GM12878 (cell line): ENCODE measurements around the gene APH1B. TPM values are rescaled to one million over a fixed set of nuclear protein-coding genes. Genes with fewer than 3 reads are reported as not detected.

Experiments used
- ATAC-seq: fragments of 200-7000 bp; cut with Tn5 transposase; 3 replicates; pipeline ENCODE4 v1.9.1; 2020; ENCODE audit warnings: mild to moderate bottlenecking, moderate library complexity
- BruUV-seq: library from RNA; stranded (reverse); fragments of 400-500 nt; replicated peaks from 2 replicates; lab custom pipeline; 2021; lab: Mats Ljungman, UMichigan
- CTCF ChIA-PET: fragments of 300-600 bp; sonication (Branson Sonifier 250); formaldehyde crosslinking; extraction: SDS; loops from one replicate; lab custom pipeline; 2021; ENCODE audit warnings: inconsistent platforms; lab: Yijun Ruan, JAX
- POLR2A ChIA-PET: fragments of 350-600 bp; formaldehyde crosslinking; extraction: SDS; loops from one replicate; lab custom pipeline; 2021; ENCODE audit warnings: inconsistent platforms; lab: Charles Lee
- RAD21 ChIA-PET: fragments of 300-600 bp; sonication (Branson Sonifier 250); formaldehyde crosslinking; loops from one replicate; lab custom pipeline; 2023; ENCODE audit warnings: antibody characterized with exemption; ENCODE audit not compliant: unreplicated experiment; lab: Charles Lee
- SMC1A ChIA-PET: fragments of 300-600 bp; sonication (Branson Sonifier 250); formaldehyde crosslinking; loops from one replicate; lab custom pipeline; 2023; ENCODE audit not compliant: unreplicated experiment, uncharacterized antibody; lab: Charles Lee
- DNase-seq: peaks from one replicate; pipeline ENCODE4 v3.0.0-alpha.2; 2011; ENCODE audit warnings: low read depth, low spot score
- FAIRE-seq: peaks from 3 replicates; lab custom pipeline; 2011; peaks lifted over from hg19 to GRCh38; lab: Jason Lieb, UNC
- H2AFZ ChIP-seq: 2 replicates; pipeline ENCODE4 v1.6.0; 2011; ENCODE audit warnings: low read depth, low read length, control low read depth; ENCODE audit not compliant: control insufficient read depth
- H3K27ac ChIP-seq: 2 replicates; pipeline ENCODE4 v1.5.1; 2011; ENCODE audit warnings: control low read depth; ENCODE audit not compliant: control insufficient read depth, insufficient read depth
- H3K27me3 ChIP-seq, 2 experiments: replicated peaks in 1 of 2; 2 replicates each; pipeline versions ENCODE4 v1.6.0 to v1.6.1; 2011; ENCODE audit warnings: low read length in 1 of 2; ENCODE audit not compliant: control insufficient read depth in 2 of 2, insufficient read depth in 2 of 2
- H3K36me3 ChIP-seq, 2 experiments: 2 replicates each; pipeline ENCODE4 v1.5.1; 2011; ENCODE audit warnings: low read length in 1 of 2; ENCODE audit not compliant: control insufficient read depth in 2 of 2, insufficient read depth in 2 of 2
- H3K4me1 ChIP-seq: 2 replicates; pipeline ENCODE4 v1.6.1; 2011; ENCODE audit warnings: mild to moderate bottlenecking, low read length, moderate library complexity, mixed read lengths; ENCODE audit not compliant: control insufficient read depth, insufficient read depth
- H3K4me2 ChIP-seq: 2 replicates; pipeline ENCODE4 v1.6.0; 2011; ENCODE audit warnings: control low read depth; ENCODE audit not compliant: control insufficient read depth, insufficient read depth
- H3K4me3 ChIP-seq: fragments of 200-600 bp; sonication (generic); 2 replicates; pipeline ENCODE4 v1.5.1; 2016
- H3K79me2 ChIP-seq: 2 replicates; pipeline ENCODE4 v1.6.0; 2011; ENCODE audit warnings: low read length; ENCODE audit not compliant: control insufficient read depth, insufficient read depth
- H3K9ac ChIP-seq: 2 replicates; pipeline ENCODE4 v1.8.0; 2011; ENCODE audit warnings: low read length, control low read depth, mixed read lengths; ENCODE audit not compliant: control insufficient read depth, insufficient read depth
- H3K9me3 ChIP-seq: replicated peaks from 3 replicates; pipeline ENCODE4 v1.5.1; 2011; ENCODE audit warnings: mild to moderate bottlenecking, low read length; ENCODE audit not compliant: control insufficient read depth, insufficient read depth
- H4K20me1 ChIP-seq: 2 replicates; pipeline ENCODE4 v1.6.0; 2011; ENCODE audit not compliant: control insufficient read depth, insufficient read depth
- FOS ChIP-seq: IDR thresholded peaks from 3 replicates; pipeline ENCODE4 v1.6.1; 2011; ENCODE audit warnings: borderline replicate concordance; ENCODE audit not compliant: insufficient read length; ENCODE audit errors: extremely low read depth
- FOXK2 ChIP-seq: fragments of 450-650 bp; IDR thresholded peaks from 2 replicates; pipeline ENCODE4 v1.6.1; 2017; ENCODE audit warnings: mild to moderate bottlenecking, moderate library complexity
- MYC ChIP-seq: IDR thresholded peaks from 2 replicates; pipeline ENCODE4 v1.6.1; 2011; ENCODE audit warnings: mild to moderate bottlenecking, low read length, moderate library complexity, inconsistent platforms; ENCODE audit not compliant: insufficient read depth, insufficient replicate concordance, insufficient read length, severe bottlenecking
- RCOR1 ChIP-seq: conservative IDR thresholded peaks from 2 replicates; pipeline ENCODE4 v1.6.1; 2012; ENCODE audit warnings: low read depth, low read length, improper control_type of control experiment
- SIN3A ChIP-seq: IDR thresholded peaks from 2 replicates; pipeline ENCODE4 v1.6.1; 2012; ENCODE audit warnings: low read depth, low read length, improper control_type of control experiment
- SMARCA5 ChIP-seq: fragments of 450-650 bp; IDR thresholded peaks from 2 replicates; pipeline ENCODE4 v1.6.1; 2017; ENCODE audit warnings: mild to moderate bottlenecking
- ZBED1 ChIP-seq: IDR thresholded peaks from 2 replicates; pipeline ENCODE4 v1.6.1; 2016; ENCODE audit warnings: borderline replicate concordance
- whole genome bisulfite sequencing: methylation state at CpG from one replicate; pipeline ENCODE4 v1.1.6; 2016; ENCODE audit warnings: low lambda C conversion rate; ENCODE audit not compliant: insufficient replicate concordance, insufficient coverage; ENCODE audit errors: missing lambda C conversion rate; 5-methylcytosine and 5-hydroxymethylcytosine counted together
- in situ Hi-C: fragments of 300-500 bp; cut with MboI; formaldehyde crosslinking; loops from 9 replicates; pipeline ENCODE4 v1.14.3; 2018; ENCODE audit warnings: mixed read lengths
- intact Hi-C: fragments of 100-400 bp; cut with micrococcal nuclease; formaldehyde crosslinking; loops from one replicate; pipeline ENCODE4 v1.14.2; 2022; ENCODE audit not compliant: unreplicated experiment
- polyA plus RNA-seq, 11 experiments: library from polyadenylated mRNA; depleted of rRNA in 4 of 11; unstranded in 6 of 11; stranded (reverse) in 5 of 11; fragments of >200 nt; fragmentation: Nextera tagmentation in 4 of 11; fragmentation: Illumina TruSeq in 1 of 11; extraction: Ambion mirVana in 4 of 11; extraction: Trizol in 1 of 11; gene quantifications; 1 replicate in 1 of 11; 2 replicates in 10 of 11; pipeline versions ENCODE4 v1.2.1 to v1.2.3, GENCODE V29; 2011 to 2016; ENCODE audit warnings: inconsistent platforms in 2 of 11, missing spikeins in 2 of 11, low read depth in 1 of 11
- total RNA-seq, 4 experiments: library from RNA; depleted of rRNA in 3 of 4; stranded (reverse); fragments of >200 nt in 3 of 4; fragmentation: Illumina TruSeq in 1 of 4; extraction: Trizol in 1 of 4; gene quantifications; 2 replicates each; pipeline versions ENCODE4 v1.2.1 to v1.2.3, GENCODE V29; 2013 to 2021
- TF ChIP-seq, protein P1 (sequence below): IDR thresholded peaks from 2 replicates; pipeline ENCODE4 v1.6.1; 2012; ENCODE audit warnings: mild to moderate bottlenecking, low read depth, low read length
- TF ChIP-seq, protein P2 (sequence below): IDR thresholded peaks from 2 replicates; pipeline ENCODE4 v1.6.1; 2012; ENCODE audit warnings: low read depth, low read length, improper control_type of control experiment
- TF ChIP-seq, protein P3 (sequence below): IDR thresholded peaks from 2 replicates; pipeline ENCODE4 v1.6.1; 2012; ENCODE audit warnings: low read depth, low read length, improper control_type of control experiment
- TF ChIP-seq, protein P4 (sequence below): fragments of 450-650 bp; IDR thresholded peaks from 2 replicates; pipeline ENCODE4 v1.6.1; 2014; ENCODE audit warnings: mild to moderate bottlenecking
- TF ChIP-seq, protein P5 (sequence below): fragments of 450-650 bp; IDR thresholded peaks from 2 replicates; pipeline ENCODE4 v1.6.1; 2017; ENCODE audit warnings: mild to moderate bottlenecking, low read depth, inconsistent platforms; ENCODE audit not compliant: poor library complexity, severe bottlenecking

The APH1B gene
- total and polyA plus RNA-seq, 10 of the 15 experiments (the other 5 are each of a cell fraction or from before 2014, with no cell fraction given), result 5.0 to 20.8 (median 11.1) TPM

DNA sequence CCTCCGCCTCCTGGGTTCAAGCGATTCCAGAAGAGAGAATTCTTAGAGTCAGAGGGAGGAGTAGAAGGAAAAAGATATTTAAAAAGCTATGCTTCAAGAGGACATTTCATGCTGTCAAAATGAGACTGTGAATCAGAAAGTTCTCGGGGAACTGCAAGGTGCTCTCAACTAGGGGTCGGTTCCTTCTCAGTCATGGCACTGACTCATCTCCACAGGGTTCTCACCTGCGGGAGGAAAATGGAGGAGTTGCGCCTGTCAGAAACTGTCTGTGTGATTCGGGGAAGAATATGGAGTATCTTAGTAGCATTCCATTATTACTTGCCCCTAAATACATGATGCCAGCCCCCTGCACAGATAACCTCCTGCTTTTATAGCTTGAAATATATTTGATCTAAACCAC is 47.4 kb downstream of the APH1B start:
- in situ Hi-C loops, result no loop called here
- SMC1A ChIA-PET, result interaction anchor here (0.8 to 1.1 kb wide), 3 partner anchors 18 to 35 kb away, joined by 3 to 4 read pairs (median 3); no protein-coding TSS in a partner anchor

More for the DNA sequence above, 47.4 kb downstream of the APH1B start:
- no peaks in the 10 kb centered on the region for H3K36me3 ChIP-seq
- intact Hi-C loops, result loop anchor here (1.0 kb wide), 1 partner anchor 38 kb away; no protein-coding TSS in a partner anchor
- H3K4me1 ChIP-seq, result no peaks in the 10 kb centered on the region
- POLR2A ChIA-PET, result interaction anchor here (0.7 to 1.6 kb wide), 2 partner anchors 15 to 542 kb away, joined by 4 to 7 read pairs; no protein-coding TSS in a partner anchor
- H3K4me3 ChIP-seq, result no peak overlapping the region
- TF ChIP-seq MYC (no peak), FOS (no peak), SMARCA5 (no peak), SIN3A (no peak), ZBED1 (no peak), RCOR1 (no peak), FOXK2 (no peak)
- TF ChIP-seq, protein P1, sequence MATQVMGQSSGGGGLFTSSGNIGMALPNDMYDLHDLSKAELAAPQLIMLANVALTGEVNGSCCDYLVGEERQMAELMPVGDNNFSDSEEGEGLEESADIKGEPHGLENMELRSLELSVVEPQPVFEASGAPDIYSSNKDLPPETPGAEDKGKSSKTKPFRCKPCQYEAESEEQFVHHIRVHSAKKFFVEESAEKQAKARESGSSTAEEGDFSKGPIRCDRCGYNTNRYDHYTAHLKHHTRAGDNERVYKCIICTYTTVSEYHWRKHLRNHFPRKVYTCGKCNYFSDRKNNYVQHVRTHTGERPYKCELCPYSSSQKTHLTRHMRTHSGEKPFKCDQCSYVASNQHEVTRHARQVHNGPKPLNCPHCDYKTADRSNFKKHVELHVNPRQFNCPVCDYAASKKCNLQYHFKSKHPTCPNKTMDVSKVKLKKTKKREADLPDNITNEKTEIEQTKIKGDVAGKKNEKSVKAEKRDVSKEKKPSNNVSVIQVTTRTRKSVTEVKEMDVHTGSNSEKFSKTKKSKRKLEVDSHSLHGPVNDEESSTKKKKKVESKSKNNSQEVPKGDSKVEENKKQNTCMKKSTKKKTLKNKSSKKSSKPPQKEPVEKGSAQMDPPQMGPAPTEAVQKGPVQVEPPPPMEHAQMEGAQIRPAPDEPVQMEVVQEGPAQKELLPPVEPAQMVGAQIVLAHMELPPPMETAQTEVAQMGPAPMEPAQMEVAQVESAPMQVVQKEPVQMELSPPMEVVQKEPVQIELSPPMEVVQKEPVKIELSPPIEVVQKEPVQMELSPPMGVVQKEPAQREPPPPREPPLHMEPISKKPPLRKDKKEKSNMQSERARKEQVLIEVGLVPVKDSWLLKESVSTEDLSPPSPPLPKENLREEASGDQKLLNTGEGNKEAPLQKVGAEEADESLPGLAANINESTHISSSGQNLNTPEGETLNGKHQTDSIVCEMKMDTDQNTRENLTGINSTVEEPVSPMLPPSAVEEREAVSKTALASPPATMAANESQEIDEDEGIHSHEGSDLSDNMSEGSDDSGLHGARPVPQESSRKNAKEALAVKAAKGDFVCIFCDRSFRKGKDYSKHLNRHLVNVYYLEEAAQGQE, result no peak
- TF ChIP-seq, protein P2, sequence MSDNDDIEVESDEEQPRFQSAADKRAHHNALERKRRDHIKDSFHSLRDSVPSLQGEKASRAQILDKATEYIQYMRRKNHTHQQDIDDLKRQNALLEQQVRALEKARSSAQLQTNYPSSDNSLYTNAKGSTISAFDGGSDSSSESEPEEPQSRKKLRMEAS, result no peak
- TF ChIP-seq, protein P3, sequence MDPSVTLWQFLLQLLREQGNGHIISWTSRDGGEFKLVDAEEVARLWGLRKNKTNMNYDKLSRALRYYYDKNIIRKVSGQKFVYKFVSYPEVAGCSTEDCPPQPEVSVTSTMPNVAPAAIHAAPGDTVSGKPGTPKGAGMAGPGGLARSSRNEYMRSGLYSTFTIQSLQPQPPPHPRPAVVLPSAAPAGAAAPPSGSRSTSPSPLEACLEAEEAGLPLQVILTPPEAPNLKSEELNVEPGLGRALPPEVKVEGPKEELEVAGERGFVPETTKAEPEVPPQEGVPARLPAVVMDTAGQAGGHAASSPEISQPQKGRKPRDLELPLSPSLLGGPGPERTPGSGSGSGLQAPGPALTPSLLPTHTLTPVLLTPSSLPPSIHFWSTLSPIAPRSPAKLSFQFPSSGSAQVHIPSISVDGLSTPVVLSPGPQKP, result no peak
- TF ChIP-seq, protein P4, sequence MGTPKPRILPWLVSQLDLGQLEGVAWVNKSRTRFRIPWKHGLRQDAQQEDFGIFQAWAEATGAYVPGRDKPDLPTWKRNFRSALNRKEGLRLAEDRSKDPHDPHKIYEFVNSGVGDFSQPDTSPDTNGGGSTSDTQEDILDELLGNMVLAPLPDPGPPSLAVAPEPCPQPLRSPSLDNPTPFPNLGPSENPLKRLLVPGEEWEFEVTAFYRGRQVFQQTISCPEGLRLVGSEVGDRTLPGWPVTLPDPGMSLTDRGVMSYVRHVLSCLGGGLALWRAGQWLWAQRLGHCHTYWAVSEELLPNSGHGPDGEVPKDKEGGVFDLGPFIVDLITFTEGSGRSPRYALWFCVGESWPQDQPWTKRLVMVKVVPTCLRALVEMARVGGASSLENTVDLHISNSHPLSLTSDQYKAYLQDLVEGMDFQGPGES, result no peak
- TF ChIP-seq, protein P5, sequence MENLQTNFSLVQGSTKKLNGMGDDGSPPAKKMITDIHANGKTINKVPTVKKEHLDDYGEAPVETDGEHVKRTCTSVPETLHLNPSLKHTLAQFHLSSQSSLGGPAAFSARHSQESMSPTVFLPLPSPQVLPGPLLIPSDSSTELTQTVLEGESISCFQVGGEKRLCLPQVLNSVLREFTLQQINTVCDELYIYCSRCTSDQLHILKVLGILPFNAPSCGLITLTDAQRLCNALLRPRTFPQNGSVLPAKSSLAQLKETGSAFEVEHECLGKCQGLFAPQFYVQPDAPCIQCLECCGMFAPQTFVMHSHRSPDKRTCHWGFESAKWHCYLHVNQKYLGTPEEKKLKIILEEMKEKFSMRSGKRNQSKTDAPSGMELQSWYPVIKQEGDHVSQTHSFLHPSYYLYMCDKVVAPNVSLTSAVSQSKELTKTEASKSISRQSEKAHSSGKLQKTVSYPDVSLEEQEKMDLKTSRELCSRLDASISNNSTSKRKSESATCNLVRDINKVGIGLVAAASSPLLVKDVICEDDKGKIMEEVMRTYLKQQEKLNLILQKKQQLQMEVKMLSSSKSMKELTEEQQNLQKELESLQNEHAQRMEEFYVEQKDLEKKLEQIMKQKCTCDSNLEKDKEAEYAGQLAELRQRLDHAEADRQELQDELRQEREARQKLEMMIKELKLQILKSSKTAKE, result no peak
- TF ChIP-seq, all 136 proteins: peak for 0
- peaks cover 0 to 3% of the 10 kb centered on the region in 2 experiments; a peak in 2 of 4 replicates for H3K27me3 ChIP-seq
- ChIA-PET RAD21 (interaction anchor here (0.7 kb wide), 2 partner anchors 18 to 32 kb away, joined by 3 to 4 read pairs; no protein-coding TSS in a partner anchor), CTCF (no interaction called here)
- no peaks in the 10 kb centered on the region for H3K79me2 ChIP-seq
- no peak for DNase-seq
- no peak overlapping the region for H3K9ac ChIP-seq
- no peak for ATAC-seq
- H3K9me3 ChIP-seq, result no peaks in the 10 kb centered on the region
- H2AFZ ChIP-seq, result no peak overlapping the region
- H4K20me1 ChIP-seq, result no peaks in the 10 kb centered on the region
- BruUV-seq, result no TSS peak
- no peak for FAIRE-seq
- H3K27ac ChIP-seq, result no peak overlapping the region
- WGBS, result 25% methylated on average over 7 of the region's 7 CpGs
- H3K4me2 ChIP-seq, result no peak overlapping the region
